Stimulated activated effector memory CD8-positive, alpha-beta T cell treated with anti-CD3 and anti-CD28 coated beads, Interleukin-12 subunit alpha, Interleukin-12 subunit beta, amount 100 ng/mL, for 72 hours (primary cell): ENCODE data around the gene BORCS6.

Experiments used
- ATAC-seq: fragments of 150-1000 bp; cut with Tn5 transposase; 2 replicates; pipeline ENCODE4 v1.10.0; 2021
- DNase-seq, 2 donors: peaks; one replicate each; pipeline ENCODE4 v3.0.0; 2021 to 2022; ENCODE audit warnings: low spot score in 2 of 2
- H3K27ac Mint-ChIP-seq: one replicate; pipeline ENCODE4 v1.8.0; 2022; ENCODE audit warnings: mild to moderate bottlenecking, mixed read lengths
- H3K36me3 Mint-ChIP-seq: one replicate; pipeline ENCODE4 v1.8.0; 2022; ENCODE audit warnings: mild to moderate bottlenecking, mixed read lengths
- H3K4me1 Mint-ChIP-seq: one replicate; pipeline ENCODE4 v1.8.0; 2022; ENCODE audit warnings: mixed read lengths
- H3K4me3 Mint-ChIP-seq: one replicate; pipeline ENCODE4 v1.8.0; 2022; ENCODE audit warnings: mild to moderate bottlenecking, mixed read lengths
- H3K9me3 Mint-ChIP-seq: one replicate; pipeline ENCODE4 v1.8.0; 2022; ENCODE audit warnings: mixed read lengths

BORCS6 gene

GRCh38 chr17:8154608-8155155 is 35.3 kb downstream of the BORCS6 start:
- Mint-ChIP-seq H3K4me3 (no peak overlapping the region), H3K9me3 (no peaks in the 10 kb centered on the region), H3K4me1 (peaks cover 23% of the 10 kb centered on the region), H3K36me3 (peaks cover 20% of the 10 kb centered on the region), H3K27ac (no peak overlapping the region)
- ATAC-seq (no peak), DNase-seq (no peak)

GRCh38 chr17:8153957-8154607 is 35.9 kb downstream of the BORCS6 start:
- DNase-seq: peak; percentile 77 to 90
- Mint-ChIP-seq H3K4me1 (peaks cover 17% of the 10 kb centered on the region), H3K4me3 (no peak overlapping the region), H3K27ac (no peak overlapping the region), H3K36me3 (peaks cover 14% of the 10 kb centered on the region), H3K9me3 (no peaks in the 10 kb centered on the region)
- ATAC-seq: no peak

GRCh38 chr17:8153525-8153956 is 36.4 kb downstream of the BORCS6 start:
- no peaks in the 10 kb centered on the region for H3K9me3 Mint-ChIP-seq
- H3K4me1 Mint-ChIP-seq: peaks cover 13% of the 10 kb centered on the region
- peaks cover 8% of the 10 kb centered on the region for H3K36me3 Mint-ChIP-seq
- H3K27ac Mint-ChIP-seq: no peak overlapping the region
- H3K4me3 Mint-ChIP-seq: no peak overlapping the region
- DNase-seq (no peak), ATAC-seq (no peak)

GRCh38 chr17:8153031-8153451 is 36.9 kb downstream of the BORCS6 start:
- Mint-ChIP-seq H3K9me3 (no peaks in the 10 kb centered on the region), H3K4me1 (peaks cover 13% of the 10 kb centered on the region), H3K27ac (no peak overlapping the region), H3K4me3 (no peak overlapping the region), H3K36me3 (peaks cover 3% of the 10 kb centered on the region)
- no peak for DNase-seq
- no peak for ATAC-seq

- Mint-ChIP-seq H3K27ac (no peak within 1 kb of the TSS), H3K9me3 (no peaks in the 10 kb centered on the region), H3K36me3 (no peaks in the 10 kb centered on the region)
Observed at GRCh38 chr17:8152112-8152775, 37.7 kb downstream of the BORCS6 start, which contains the start of gene PER1. PER1 (minus strand) TSS chr17:8152404; CDS start chr17:8150706, 1,698 bp downstream.

GRCh38 chr17:8151641-8152111 is 38.3 kb downstream of the BORCS6 start:
- no peaks in the 10 kb centered on the region for H3K9me3 Mint-ChIP-seq
- no peak overlapping the region for H3K27ac Mint-ChIP-seq
- H3K36me3 Mint-ChIP-seq: no peaks in the 10 kb centered on the region
- H3K4me3 Mint-ChIP-seq: no peak overlapping the region
- ATAC-seq (no peak), DNase-seq (no peak)
- H3K4me1 Mint-ChIP-seq: peaks cover 18% of the 10 kb centered on the region

More at GRCh38 chr17:8152112-8152775, 37.7 kb downstream of the BORCS6 start, which contains the start of gene PER1:
- ATAC-seq (peak; percentile 54), DNase-seq (peak; percentile 79 to 92)
- Mint-ChIP-seq H3K4me1 (peaks cover 13% of the 10 kb centered on the region), H3K4me3 (no peak within 1 kb of the TSS)

GRCh38 chr17:8151120-8151640 is 38.8 kb downstream of the BORCS6 start:
- peak; percentile 59 for ATAC-seq
- DNase-seq: peak; percentile 80 to 92
- H3K4me3 Mint-ChIP-seq: no peak overlapping the region
- no peak overlapping the region for H3K27ac Mint-ChIP-seq
- peaks cover 23% of the 10 kb centered on the region for H3K4me1 Mint-ChIP-seq
- no peaks in the 10 kb centered on the region for H3K9me3 Mint-ChIP-seq
- no peaks in the 10 kb centered on the region for H3K36me3 Mint-ChIP-seq

GRCh38 chr17:8150194-8151119 is 39.5 kb downstream of the BORCS6 start:
- Mint-ChIP-seq H3K9me3 (no peaks in the 10 kb centered on the region), H3K4me1 (peaks cover 27% of the 10 kb centered on the region), H3K27ac (peak overlapping the region; percentile 50), H3K4me3 (no peak overlapping the region), H3K36me3 (no peaks in the 10 kb centered on the region)
- DNase-seq: no peak
- no peak for ATAC-seq

- no peaks in the 10 kb centered on the region for H3K9me3 Mint-ChIP-seq
- peak overlapping the region; percentile 50 for H3K27ac Mint-ChIP-seq
- H3K4me3 Mint-ChIP-seq: no peak overlapping the region
- ATAC-seq: no peak
- H3K36me3 Mint-ChIP-seq: no peaks in the 10 kb centered on the region
- H3K4me1 Mint-ChIP-seq: peaks cover 27% of the 10 kb centered on the region
- no peak for DNase-seq
Observed at GRCh38 chr17:8149419-8150193, 40.4 kb downstream of the BORCS6 start.

- H3K36me3 Mint-ChIP-seq: no peaks in the 10 kb centered on the region
- no peak for ATAC-seq
- no peak overlapping the region for H3K4me3 Mint-ChIP-seq
- H3K9me3 Mint-ChIP-seq: no peaks in the 10 kb centered on the region
- H3K27ac Mint-ChIP-seq: no peak overlapping the region
- H3K4me1 Mint-ChIP-seq: peaks cover 27% of the 10 kb centered on the region
- DNase-seq: no peak
Observed at GRCh38 chr17:8148560-8148959, 41.4 kb downstream of the BORCS6 start.

- H3K27ac Mint-ChIP-seq: peak overlapping the region; percentile 81
- H3K36me3 Mint-ChIP-seq: no peaks in the 10 kb centered on the region
- no peak for DNase-seq
- ATAC-seq: no peak
- peaks cover 27% of the 10 kb centered on the region for H3K4me1 Mint-ChIP-seq
- H3K9me3 Mint-ChIP-seq: no peaks in the 10 kb centered on the region
- H3K4me3 Mint-ChIP-seq: no peak overlapping the region
Observed at GRCh38 chr17:8147805-8148404, 42.1 kb downstream of the BORCS6 start.

- Mint-ChIP-seq H3K36me3 (no peaks in the 10 kb centered on the region), H3K27ac (peak overlapping the region; percentile 81), H3K4me1 (peaks cover 27% of the 10 kb centered on the region), H3K9me3 (no peaks in the 10 kb centered on the region), H3K4me3 (no peak overlapping the region)
- ATAC-seq (no peak), DNase-seq (no peak)
Observed at GRCh38 chr17:8147141-8147804, 42.7 kb downstream of the BORCS6 start.

- DNase-seq: no peak
- Mint-ChIP-seq H3K27ac (peak overlapping the region; percentile 81), H3K4me3 (no peak overlapping the region), H3K9me3 (no peaks in the 10 kb centered on the region), H3K36me3 (no peaks in the 10 kb centered on the region), H3K4me1 (peaks cover 23% of the 10 kb centered on the region)
- no peak for ATAC-seq
Observed at GRCh38 chr17:8146381-8147140, 43.4 kb downstream of the BORCS6 start.
